ENCODE results near the gene SMIM1. TPM values are rescaled to one million over a fixed set of nuclear protein-coding genes. Genes with fewer than 3 reads are reported as not detected.
"Not testable (repeated sequence)": the region's sequence is repeated elsewhere in the genome, so short reads cannot be mapped to it uniquely, and the experiment has no call there.

Gene SMIM1
- total and polyA plus RNA-seq, 7 experiments from 2014 or later: 0.58 to 4.3 (median 2.3) TPM

DNA sequence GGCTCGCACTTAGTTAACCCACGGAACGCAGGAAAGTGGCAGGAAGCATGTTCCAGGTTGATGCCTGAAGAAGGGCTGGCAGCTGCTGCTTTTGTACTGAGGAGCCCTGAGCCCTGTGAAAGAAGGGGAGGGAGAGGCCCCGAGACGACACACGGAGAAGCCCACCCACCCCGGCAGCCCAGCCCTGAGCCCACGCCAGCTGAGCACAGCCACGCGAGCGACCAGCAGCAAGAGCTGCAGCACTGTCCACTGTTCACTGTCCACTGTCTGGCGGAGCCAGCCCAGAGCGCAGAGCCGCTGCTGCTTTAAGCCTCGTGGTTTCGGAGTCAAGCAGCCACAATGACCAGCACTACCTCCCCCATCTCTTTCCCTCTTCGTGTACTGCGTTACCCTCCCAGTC, 18.4 kb downstream of the SMIM1 start:
- Mint-ChIP-seq H3K9me3 (no peaks in the 10 kb centered on the region), H3K36me3 (peaks cover 0 to 11% (median 0%) of the 10 kb centered on the region in 5 donors), H3K4me1 (peaks cover 6 to 58% (median 43%) of the 10 kb centered on the region in 7 donors), H3K27ac (no peak overlapping the region), H3K27me3 (no peaks in the 10 kb centered on the region), H3K4me3 (no peak overlapping the region)
- no peaks in the 10 kb centered on the region for H3K27me3 ChIP-seq (ENCODE audit: control insufficient read depth in 2 of 2, insufficient read depth in 2 of 2, low read length in 2 of 2)
- intact Hi-C loops (cut with micrococcal nuclease): no loop called here
- no peaks in the 10 kb centered on the region for H3K9me3 ChIP-seq (ENCODE audit: control insufficient read depth in 2 of 3, low read length in 3 of 3)
- DNase-seq (no peak), ATAC-seq (no peak)
- CTCF ChIA-PET: no interaction called here
- H3K36me3 ChIP-seq (ENCODE audit: control insufficient read depth in 2 of 3, insufficient read depth in 3 of 3, low read length in 3 of 3): peaks cover 0 to 56% (median 0%) of the 10 kb centered on the region in 3 experiments
- no peak overlapping the region for H3K4me3 ChIP-seq (ENCODE audit: low read length)
- POLR2A ChIA-PET: no interaction called here
- peaks cover 16 to 36% of the 10 kb centered on the region in 2 donors for H3K4me1 ChIP-seq (ENCODE audit: control insufficient read depth in 2 of 2, insufficient read depth in 2 of 2, low read length in 2 of 2)
- no peak overlapping the region for H3K27ac ChIP-seq (ENCODE audit: low read depth, low read length)

DNA sequence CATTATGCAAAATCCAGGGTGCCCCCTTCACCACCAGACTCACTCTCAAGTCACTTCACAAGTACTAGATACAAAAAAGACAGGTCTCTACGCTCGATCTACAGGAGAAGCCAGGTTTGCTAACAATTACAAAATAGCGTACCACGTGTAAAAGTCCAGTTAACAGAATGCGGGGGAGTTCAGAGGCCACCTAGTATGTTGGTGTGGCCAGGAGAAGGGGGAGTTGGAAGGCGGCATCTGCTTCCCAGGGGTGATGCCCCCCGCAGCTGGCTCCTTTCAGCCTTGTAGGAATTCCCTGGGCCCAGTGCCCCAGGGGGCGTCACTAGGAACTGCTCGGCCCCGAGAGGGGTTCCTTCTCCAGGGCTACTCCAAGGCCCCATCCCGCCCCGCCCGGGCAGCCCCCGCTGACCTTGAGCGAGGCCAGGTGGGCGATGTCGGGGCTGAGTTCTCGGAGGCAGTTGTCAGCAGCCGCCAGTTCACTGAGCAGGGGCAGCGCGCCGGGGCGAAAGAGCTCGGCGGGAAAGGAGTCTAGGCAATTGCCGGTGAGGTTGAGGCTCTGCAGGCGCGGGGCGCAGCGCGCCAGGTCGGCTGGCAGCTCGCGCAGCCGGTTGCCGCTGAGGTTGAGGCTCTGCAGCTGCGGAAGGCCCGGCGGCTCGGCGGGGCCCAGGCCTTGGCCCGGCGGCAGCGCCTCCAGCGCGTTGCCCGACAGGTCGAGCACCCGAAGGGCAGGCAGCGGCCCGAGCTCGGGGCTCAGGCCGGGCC, 23.1 kb downstream of the SMIM1 start:
- Mint-ChIP-seq H3K27ac (peak overlapping the region in 8 of 9 donors; percentile 51 to 82 (median 65)), H3K4me1 (peaks cover 8 to 50% (median 42%) of the 10 kb centered on the region in 7 donors), H3K4me3 (peak overlapping the region; percentile 84 to 92 (median 89)), H3K27me3 (peaks cover 1 to 8% (median 4%) of the 10 kb centered on the region in 5 donors), H3K9me3 (no peaks in the 10 kb centered on the region), H3K36me3 (peaks cover 3 to 8% (median 4%) of the 10 kb centered on the region in 5 donors)
- intact Hi-C loops (cut with micrococcal nuclease): loop anchor here (1.0 to 5.0 kb wide), 9 partner anchors 19 to 1663 kb away; partner anchors contain the start of genes C1orf174 (in 2 of the 2), CEP104 (in 2 of the 2), DFFB (in 2 of the 2) and SMIM1 (in 2 of the 2)
- ATAC-seq (no peak), DNase-seq (no peak)
- Histone ChIP-seq H3K9me3 (ENCODE audit: control insufficient read depth in 2 of 3, low read length in 3 of 3) (no peaks in the 10 kb centered on the region), H3K4me3 (ENCODE audit: low read length) (peak overlapping the region; percentile 74), H3K36me3 (ENCODE audit: control insufficient read depth in 2 of 3, insufficient read depth in 3 of 3, low read length in 3 of 3) (peaks cover 0 to 9% (median 0%) of the 10 kb centered on the region in 3 experiments), H3K27me3 (ENCODE audit: control insufficient read depth in 2 of 2, insufficient read depth in 2 of 2, low read length in 2 of 2) (no peaks in the 10 kb centered on the region), H3K27ac (ENCODE audit: low read depth, low read length) (peak overlapping the region; percentile 69), H3K4me1 (ENCODE audit: control insufficient read depth in 2 of 2, insufficient read depth in 2 of 2, low read length in 2 of 2) (peaks cover 22 to 28% of the 10 kb centered on the region in 2 donors)
- POLR2A ChIA-PET: interaction anchor here (0.9 to 1.4 kb wide), 8 partner anchors 13 to 107 kb away, joined by 3 to 8 read pairs (median 4); partner anchors contain the start of genes C1orf174 and DFFB
- CTCF ChIA-PET: no interaction called here

DNA sequence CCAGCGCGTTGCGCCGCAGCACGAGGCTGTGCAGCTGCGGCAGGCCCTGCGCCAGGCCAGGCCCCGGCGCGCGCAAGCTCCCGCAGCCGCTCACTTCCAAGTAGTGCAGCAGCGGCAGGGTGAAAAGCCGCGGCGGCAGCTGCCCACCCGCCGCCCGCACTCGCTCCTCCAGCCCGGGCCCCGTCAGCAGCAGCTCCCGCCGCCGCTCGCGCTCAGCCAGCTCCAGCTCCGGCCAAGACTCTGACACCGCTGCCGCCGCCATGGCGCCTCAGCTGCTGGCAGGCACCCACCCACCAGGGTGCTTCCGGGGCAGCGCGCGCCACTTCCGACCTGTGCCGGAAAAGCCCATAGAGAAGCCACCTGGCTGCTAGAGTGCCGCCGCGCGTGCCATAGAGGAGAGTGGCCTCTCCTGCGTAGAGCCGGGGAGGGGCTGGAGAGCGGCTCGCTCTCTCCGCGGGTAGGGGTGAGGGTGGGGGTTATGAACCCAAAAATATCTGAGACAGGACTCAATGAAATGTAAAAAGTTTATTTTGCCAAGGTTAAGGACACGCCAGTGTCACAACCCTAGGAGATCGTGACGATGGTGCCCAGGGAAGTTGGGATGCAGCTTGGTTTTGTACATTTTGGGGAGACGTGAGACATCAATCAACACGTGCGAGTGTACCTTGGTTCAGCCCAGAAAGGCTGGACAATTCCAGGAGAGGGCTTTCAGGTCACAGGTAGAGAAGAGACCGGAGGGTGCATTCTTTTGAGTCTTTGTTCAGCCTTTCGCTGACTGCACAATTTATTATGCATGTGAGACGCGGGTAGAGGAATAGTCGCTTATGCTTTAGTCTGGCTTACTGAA, 23.9 kb downstream of the SMIM1 start, which contains the start of gene LRRC47:
Gene LRRC47, minus strand, starts transcription at position 284 of the 847 bp plus-strand sequence. Its CDS starts 22 bp downstream, at position 262.
- peaks cover 22 to 28% of the 10 kb centered on the region in 2 donors for H3K4me1 ChIP-seq (ENCODE audit: control insufficient read depth in 2 of 2, insufficient read depth in 2 of 2, low read length in 2 of 2)
- ATAC-seq (peak; percentile 100), DNase-seq (peak; percentile 89 to 97 (median 94))
- H3K27me3 ChIP-seq (ENCODE audit: control insufficient read depth in 2 of 2, insufficient read depth in 2 of 2, low read length in 2 of 2): no peaks in the 10 kb centered on the region
- Mint-ChIP-seq H3K27me3 (peaks cover 9 to 11% (median 10%) of the 10 kb centered on the region in 5 donors), H3K9me3 (no peaks in the 10 kb centered on the region), H3K36me3 (peaks cover 3 to 8% (median 4%) of the 10 kb centered on the region in 5 donors), H3K27ac (peak within 1 kb of the TSS; percentile 87 to 97 (median 93)), H3K4me1 (peaks cover 8 to 52% (median 42%) of the 10 kb centered on the region in 7 donors), H3K4me3 (peak within 1 kb of the TSS; percentile 88 to 98 (median 93))
- H3K9me3 ChIP-seq (ENCODE audit: control insufficient read depth in 2 of 3, low read length in 3 of 3): no peaks in the 10 kb centered on the region
- peak within 1 kb of the TSS; percentile 69 for H3K27ac ChIP-seq (ENCODE audit: low read depth, low read length)
- peaks cover 0 to 8% (median 0%) of the 10 kb centered on the region in 3 experiments for H3K36me3 ChIP-seq (ENCODE audit: control insufficient read depth in 2 of 3, insufficient read depth in 3 of 3, low read length in 3 of 3)
- ChIA-PET CTCF (interaction anchor here (0.9 kb wide), 1 partner anchor 9 kb away, joined by 3 read pairs; no protein-coding TSS in a partner anchor), POLR2A (interaction anchor here (0.7 to 1.4 kb wide), 11 partner anchors 12 to 107 kb away, joined by 3 to 8 read pairs (median 3); partner anchors contain the start of genes C1orf174 and DFFB)
- peak within 1 kb of the TSS; percentile 74 for H3K4me3 ChIP-seq (ENCODE audit: low read length)
- intact Hi-C loops (cut with micrococcal nuclease): loop anchor here (1.0 to 5.0 kb wide), 9 partner anchors 20 to 1664 kb away; partner anchors contain the start of genes C1orf174 (in 2 of the 2), CEP104 (in 2 of the 2), DFFB (in 2 of the 2) and SMIM1 (in 2 of the 2)

DNA sequence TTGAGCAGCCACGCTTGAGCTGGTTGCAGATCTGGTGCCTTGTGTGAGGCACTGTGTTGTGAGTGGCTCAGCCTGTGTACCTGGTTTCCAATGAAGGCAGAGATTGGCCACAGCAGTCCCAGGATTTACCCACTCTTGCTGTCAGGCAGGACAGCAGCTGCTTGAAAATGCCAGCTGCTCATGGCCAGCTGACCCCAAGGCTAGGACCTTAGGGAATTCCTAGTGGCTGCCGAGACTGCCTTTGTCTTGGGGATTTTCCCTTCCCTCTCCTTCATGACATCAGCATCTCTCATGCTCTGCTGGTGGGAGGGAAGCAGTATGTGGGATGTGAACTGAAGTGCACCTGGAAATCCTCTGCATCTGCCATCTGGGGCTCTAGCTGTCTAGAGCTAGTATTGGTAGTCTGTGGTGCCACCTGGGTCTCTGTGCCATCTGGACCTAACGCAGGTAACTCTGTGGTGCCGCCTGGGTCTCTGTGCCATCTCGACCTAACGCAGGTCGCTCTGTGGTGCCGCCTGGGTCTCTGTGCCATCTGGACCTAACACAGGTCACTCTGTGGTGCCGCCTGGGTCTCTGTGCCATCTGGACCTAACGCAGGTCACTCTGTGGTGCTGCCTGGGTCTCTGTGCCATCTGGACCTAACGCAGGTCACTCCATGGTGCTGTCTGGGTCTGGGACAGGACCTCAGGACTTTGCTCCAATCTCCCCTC, 27.6 kb downstream of the SMIM1 start:
- H3K9me3 Mint-ChIP-seq: no peaks in the 10 kb centered on the region
- no peak for DNase-seq
- no peak overlapping the region for H3K27ac Mint-ChIP-seq
- Histone ChIP-seq H3K27me3 (ENCODE audit: control insufficient read depth in 2 of 2, insufficient read depth in 2 of 2, low read length in 2 of 2) (no peaks in the 10 kb centered on the region), H3K9me3 (ENCODE audit: control insufficient read depth in 2 of 3, low read length in 3 of 3) (no peaks in the 10 kb centered on the region), H3K27ac (ENCODE audit: low read depth, low read length) (no peak overlapping the region), H3K4me3 (ENCODE audit: low read length) (no peak overlapping the region), H3K36me3 (ENCODE audit: control insufficient read depth in 2 of 3, insufficient read depth in 3 of 3, low read length in 3 of 3) (no peaks in the 10 kb centered on the region), H3K4me1 (ENCODE audit: control insufficient read depth in 2 of 2, insufficient read depth in 2 of 2, low read length in 2 of 2) (peaks cover 12% of the 10 kb centered on the region in 2 donors)
- intact Hi-C loops (cut with micrococcal nuclease): loop anchor here in 1 of 2 donors (5.0 kb wide), 1 partner anchor 1668 kb away; no protein-coding TSS in a partner anchor
- ChIA-PET CTCF (no interaction called here), POLR2A (no interaction called here)
- peaks cover 8 to 20% (median 18%) of the 10 kb centered on the region in 7 donors for H3K4me1 Mint-ChIP-seq
- H3K27me3 Mint-ChIP-seq: peaks cover 15 to 46% (median 35%) of the 10 kb centered on the region in 5 donors
- H3K4me3 Mint-ChIP-seq: no peak overlapping the region
- ATAC-seq: no peak
- peaks cover 0 to 8% (median 3%) of the 10 kb centered on the region in 5 donors for H3K36me3 Mint-ChIP-seq

DNA sequence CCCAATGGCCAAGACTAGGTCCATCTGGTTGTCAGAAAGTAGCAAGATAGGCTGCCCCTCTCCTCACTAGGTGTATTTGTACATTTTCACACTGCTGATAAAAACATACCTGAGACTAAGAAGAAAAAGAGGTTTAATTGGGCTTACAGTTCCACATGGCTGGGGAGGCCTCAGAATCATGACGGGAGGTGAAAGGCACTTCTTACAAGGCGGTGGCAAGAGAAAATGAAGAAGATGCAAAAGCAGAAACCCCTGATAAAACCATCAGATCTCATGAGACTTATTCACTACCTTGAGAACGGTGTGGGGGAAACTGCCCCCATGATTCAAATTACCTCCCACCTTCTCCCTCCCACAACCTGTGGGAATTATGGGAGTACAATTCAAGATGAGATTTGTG, 28.2 kb downstream of the SMIM1 start:
- H3K27me3 ChIP-seq (ENCODE audit: control insufficient read depth in 2 of 2, insufficient read depth in 2 of 2, low read length in 2 of 2); H3K4me3 Mint-ChIP-seq; H3K36me3 ChIP-seq (ENCODE audit: control insufficient read depth in 2 of 3, insufficient read depth in 3 of 3, low read length in 3 of 3); ATAC-seq; DNase-seq; H3K27ac Mint-ChIP-seq; H3K27ac ChIP-seq (ENCODE audit: low read depth, low read length); H3K4me3 ChIP-seq (ENCODE audit: low read length); H3K9me3 Mint-ChIP-seq; H3K9me3 ChIP-seq (ENCODE audit: control insufficient read depth in 2 of 3, low read length in 3 of 3); H3K36me3 Mint-ChIP-seq; POLR2A ChIA-PET; H3K4me1 ChIP-seq (ENCODE audit: control insufficient read depth in 2 of 2, insufficient read depth in 2 of 2, low read length in 2 of 2): not testable (repeated sequence)
- H3K27me3 Mint-ChIP-seq: peaks cover 15 to 50% (median 39%) of the 10 kb centered on the region in 5 donors
- intact Hi-C loops (cut with micrococcal nuclease): loop anchor here in 1 of 2 donors (1.0 kb wide), 1 partner anchor 24 kb away; no protein-coding TSS in a partner anchor
- H3K4me1 Mint-ChIP-seq: peaks cover 8 to 16% (median 13%) of the 10 kb centered on the region in 7 donors
- CTCF ChIA-PET: interaction anchor here (0.6 to 0.9 kb wide), 2 partner anchors 348 to 1999 kb away, joined by 3 to 4 read pairs; no protein-coding TSS in a partner anchor
